NT2/D1 (cell line): ENCODE results near the gene ASL.

Source experiments
- DNase-seq: peaks from one replicate; pipeline ENCODE4 v3.0.0-alpha.2; 2011; ENCODE audit warnings: low read depth, low spot score
- H3K27me3 ChIP-seq: 2 replicates; pipeline ENCODE4 v1.6.0; 2011; ENCODE audit warnings: mild to moderate bottlenecking; ENCODE audit not compliant: insufficient read length, insufficient read depth
- H3K36me3 ChIP-seq: 2 replicates; pipeline ENCODE4 v1.6.1; 2011; ENCODE audit warnings: mild to moderate bottlenecking, low read length, mixed read lengths; ENCODE audit not compliant: insufficient read depth, insufficient read length
- H3K4me1 ChIP-seq: 2 replicates; pipeline ENCODE4 v1.5.1; 2011; ENCODE audit not compliant: insufficient read depth, insufficient read length
- H3K4me3 ChIP-seq: 2 replicates; pipeline ENCODE4 v1.5.1; 2011; ENCODE audit warnings: low read depth; ENCODE audit not compliant: insufficient read length
- H3K9ac ChIP-seq: 2 replicates; pipeline ENCODE4 v1.6.0; 2011; ENCODE audit warnings: low read depth; ENCODE audit not compliant: insufficient read length
- H3K9me3 ChIP-seq: 2 replicates; pipeline ENCODE4 v1.5.1; 2011; ENCODE audit warnings: mild to moderate bottlenecking, low read length; ENCODE audit not compliant: insufficient read depth
- SUZ12 ChIP-seq: IDR thresholded peaks from 2 replicates; pipeline ENCODE4 v1.6.1; 2011; ENCODE audit not compliant: insufficient read length, insufficient read depth; ENCODE audit errors: extremely low read depth
- YY1 ChIP-seq: IDR thresholded peaks from 2 replicates; pipeline ENCODE4 v1.6.1; 2011; ENCODE audit not compliant: insufficient read length, insufficient read depth
- ZNF274 ChIP-seq: IDR thresholded peaks from 2 replicates; pipeline ENCODE4 v1.6.1; 2011; ENCODE audit warnings: mild to moderate bottlenecking, low read depth, low read length

ASL gene

DNA sequence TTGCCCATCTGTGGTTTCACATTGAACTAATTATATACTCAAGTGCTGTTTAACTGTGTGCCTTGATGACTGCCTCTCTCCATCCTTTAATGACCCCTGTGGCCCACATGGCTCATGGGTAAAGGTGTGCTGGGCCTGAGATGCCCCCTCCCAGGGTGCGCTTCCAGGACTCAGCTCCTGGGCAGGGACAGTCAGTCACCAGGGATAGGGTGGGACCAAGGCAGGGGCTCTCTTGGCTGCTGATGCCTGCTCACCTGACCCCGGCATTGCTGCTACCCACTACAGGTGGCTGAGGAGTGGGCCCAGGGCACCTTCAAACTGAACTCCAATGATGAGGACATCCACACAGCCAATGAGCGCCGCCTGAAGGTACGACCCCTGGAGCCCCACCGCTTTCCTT lies 6.5 kb downstream of the ASL start:
- no peak for DNase-seq
- H3K36me3 ChIP-seq = peaks cover 56% of the 10 kb centered on the region

DNA sequence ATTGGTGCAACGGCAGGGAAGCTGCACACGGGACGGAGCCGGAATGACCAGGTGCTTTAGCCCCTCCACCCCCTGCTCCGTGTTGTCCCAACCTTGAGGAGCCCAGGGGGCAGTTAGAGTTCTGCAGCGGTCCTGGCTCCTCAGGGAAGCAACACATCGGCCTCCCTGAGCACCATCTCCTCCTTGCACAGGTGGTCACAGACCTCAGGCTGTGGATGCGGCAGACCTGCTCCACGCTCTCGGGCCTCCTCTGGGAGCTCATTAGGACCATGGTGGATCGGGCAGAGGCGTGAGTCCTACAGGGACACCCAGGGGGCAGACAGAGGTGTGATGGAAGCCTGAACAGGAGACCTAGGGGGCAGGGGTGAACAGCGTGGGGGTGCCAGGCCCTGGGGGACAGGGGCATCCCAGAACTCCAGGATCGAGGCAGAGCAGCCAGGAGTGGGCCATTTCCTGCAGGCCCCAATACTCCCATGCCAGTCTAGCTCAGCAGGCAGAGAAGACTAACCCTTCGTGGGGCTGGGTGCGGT lies 7.3 kb downstream of the ASL start:
- H3K27me3 ChIP-seq = no peaks in the 10 kb centered on the region
- H3K4me3 ChIP-seq = no peak overlapping the region
- no peak for DNase-seq
- H3K36me3 ChIP-seq = peaks cover 64% of the 10 kb centered on the region
- no peak overlapping the region for H3K9ac ChIP-seq
- TF ChIP-seq ZNF274 (no peak), SUZ12 (no peak), YY1 (no peak)
- H3K9me3 ChIP-seq = no peaks in the 10 kb centered on the region
- peaks cover 5% of the 10 kb centered on the region for H3K4me1 ChIP-seq

More for the DNA sequence above, 6.5 kb downstream of the ASL start:
- TF ChIP-seq ZNF274 (no peak), SUZ12 (no peak), YY1 (no peak)
- no peaks in the 10 kb centered on the region for H3K9me3 ChIP-seq
- H3K4me1 ChIP-seq = peaks cover 2% of the 10 kb centered on the region
- no peak overlapping the region for H3K4me3 ChIP-seq
- no peak overlapping the region for H3K9ac ChIP-seq
- H3K27me3 ChIP-seq = no peaks in the 10 kb centered on the region

DNA sequence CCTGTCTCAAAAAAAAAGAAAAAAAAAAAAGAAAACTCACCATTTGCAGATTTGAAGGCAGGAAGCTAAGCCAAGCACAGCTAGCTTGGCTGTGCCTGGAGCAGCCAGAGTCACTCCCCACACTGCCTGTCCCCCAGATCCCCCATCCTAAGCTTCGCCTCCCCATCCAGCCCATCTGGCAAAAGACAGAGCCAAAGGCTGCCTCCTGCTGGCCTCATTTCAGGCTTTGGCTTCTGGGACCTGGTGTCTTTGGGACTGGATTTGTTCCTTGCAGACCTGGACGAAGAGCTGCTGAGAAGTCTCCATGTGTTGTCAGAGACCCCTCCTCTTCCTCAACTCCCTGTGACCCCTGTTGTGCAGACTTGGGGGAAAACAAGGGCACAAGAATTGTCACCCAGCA lies 8.1 kb downstream of the ASL start:
- Histone ChIP-seq H3K4me1 (peaks cover 5% of the 10 kb centered on the region), H3K4me3 (no peak overlapping the region), H3K9me3 (no peaks in the 10 kb centered on the region), H3K36me3 (peaks cover 59% of the 10 kb centered on the region), H3K27me3 (no peaks in the 10 kb centered on the region), H3K9ac (no peak overlapping the region)
- DNase-seq = no peak
- TF ChIP-seq SUZ12 (no peak), ZNF274 (no peak), YY1 (no peak)

DNA sequence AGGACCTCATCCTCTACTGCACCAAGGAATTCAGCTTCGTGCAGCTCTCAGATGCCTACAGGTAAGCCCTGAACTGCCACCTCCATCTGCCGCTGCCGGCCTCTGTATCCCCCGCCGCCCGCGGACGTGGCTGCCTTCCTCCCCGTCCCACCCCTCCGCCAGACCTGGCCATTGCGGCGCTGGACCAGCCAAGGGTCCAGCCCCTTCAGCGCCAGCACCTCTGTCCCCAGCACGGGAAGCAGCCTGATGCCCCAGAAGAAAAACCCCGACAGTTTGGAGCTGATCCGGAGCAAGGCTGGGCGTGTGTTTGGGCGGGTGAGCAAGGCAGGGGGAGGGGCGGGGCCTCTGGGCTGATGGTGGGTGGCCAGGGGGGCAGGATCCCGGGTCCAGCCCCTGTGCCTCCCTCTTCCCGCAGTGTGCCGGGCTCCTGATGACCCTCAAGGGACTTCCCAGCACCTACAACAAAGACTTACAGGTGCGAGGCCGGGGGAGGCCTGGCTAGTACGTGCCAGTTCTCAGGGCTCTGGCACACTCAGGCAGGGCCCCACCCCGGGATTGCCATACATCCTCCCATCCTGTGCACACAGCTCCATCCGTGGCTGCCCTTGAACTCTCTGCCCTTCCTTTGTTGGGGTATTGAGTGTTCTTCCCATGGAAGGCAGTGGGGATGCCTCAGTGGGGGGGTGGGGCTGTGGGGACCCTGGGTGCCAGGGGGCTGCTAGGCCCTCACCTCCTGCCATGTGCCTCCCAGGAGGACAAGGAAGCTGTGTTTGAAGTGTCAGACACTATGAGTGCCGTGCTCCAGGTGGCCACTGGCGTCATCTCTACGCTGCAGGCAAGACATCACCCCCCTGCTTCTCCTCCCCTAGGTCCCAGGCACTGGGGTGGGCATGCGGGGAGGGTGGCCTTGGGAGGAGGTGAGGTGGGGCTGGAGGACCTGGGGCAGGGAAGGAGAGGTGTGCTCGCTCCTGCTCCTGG lies 13.5 kb downstream of the ASL start:
- H3K4me1 ChIP-seq = peaks cover 6% of the 10 kb centered on the region
- no peaks in the 10 kb centered on the region for H3K27me3 ChIP-seq
- H3K9ac ChIP-seq = no peak overlapping the region
- DNase-seq = no peak
- H3K36me3 ChIP-seq = peaks cover 44% of the 10 kb centered on the region
- H3K4me3 ChIP-seq = no peak overlapping the region
- H3K9me3 ChIP-seq = no peaks in the 10 kb centered on the region
- TF ChIP-seq ZNF274 (no peak), YY1 (no peak)

DNA sequence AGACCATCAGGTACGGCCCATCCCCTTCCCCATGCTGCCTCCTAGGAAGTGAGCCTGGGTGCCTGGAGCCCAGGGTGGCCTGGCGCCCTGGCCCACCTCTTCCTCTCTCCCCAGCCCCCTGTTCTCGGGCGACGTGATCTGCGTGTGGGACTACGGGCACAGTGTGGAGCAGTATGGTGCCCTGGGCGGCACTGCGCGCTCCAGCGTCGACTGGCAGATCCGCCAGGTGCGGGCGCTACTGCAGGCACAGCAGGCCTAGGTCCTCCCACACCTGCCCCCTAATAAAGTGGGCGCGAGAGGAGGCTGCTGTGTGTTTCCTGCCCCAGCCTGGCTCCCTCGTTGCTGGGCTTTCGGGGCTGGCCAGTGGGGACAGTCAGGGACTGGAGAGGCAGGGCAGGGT lies 17.0 kb downstream of the ASL start:
- H3K9ac ChIP-seq = no peak overlapping the region

DNA sequence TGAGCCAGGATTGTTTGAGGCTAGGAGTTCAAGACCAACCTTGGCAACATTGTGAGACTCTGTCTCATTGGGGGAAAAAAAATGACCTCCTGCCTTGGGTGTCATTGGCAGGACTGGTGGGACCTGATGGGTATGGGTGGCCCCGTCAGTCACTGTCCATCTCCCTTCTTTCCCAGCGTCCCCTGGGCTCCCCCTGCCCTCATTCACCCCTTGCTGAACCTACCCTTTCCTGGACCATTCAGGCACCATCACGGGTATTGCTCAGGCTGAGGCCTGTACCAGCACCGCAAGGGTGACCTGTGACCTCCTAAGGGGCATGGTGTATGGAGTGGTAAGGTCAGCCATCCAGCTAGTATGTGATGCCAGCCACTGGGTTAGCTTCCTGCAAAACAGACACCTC lies 19.4 kb downstream of the ASL start:
- H3K4me1 ChIP-seq = no peaks in the 10 kb centered on the region
- TF ChIP-seq YY1 = no peak
- TF ChIP-seq SUZ12 = no peak
- no peak for TF ChIP-seq ZNF274
- no peak overlapping the region for H3K4me3 ChIP-seq
- H3K9ac ChIP-seq = no peak overlapping the region
- peaks cover 11% of the 10 kb centered on the region for H3K36me3 ChIP-seq
- H3K9me3 ChIP-seq = no peaks in the 10 kb centered on the region
- no peak for DNase-seq
- no peaks in the 10 kb centered on the region for H3K27me3 ChIP-seq

More for the DNA sequence above, 17.0 kb downstream of the ASL start:
- DNase-seq = no peak
- H3K4me3 ChIP-seq = no peak overlapping the region
- H3K27me3 ChIP-seq = no peaks in the 10 kb centered on the region
- peaks cover 23% of the 10 kb centered on the region for H3K36me3 ChIP-seq
- TF ChIP-seq YY1 = no peak
- TF ChIP-seq SUZ12 = no peak
- no peak for TF ChIP-seq ZNF274
- H3K4me1 ChIP-seq = peaks cover 4% of the 10 kb centered on the region
- H3K9me3 ChIP-seq = no peaks in the 10 kb centered on the region

DNA sequence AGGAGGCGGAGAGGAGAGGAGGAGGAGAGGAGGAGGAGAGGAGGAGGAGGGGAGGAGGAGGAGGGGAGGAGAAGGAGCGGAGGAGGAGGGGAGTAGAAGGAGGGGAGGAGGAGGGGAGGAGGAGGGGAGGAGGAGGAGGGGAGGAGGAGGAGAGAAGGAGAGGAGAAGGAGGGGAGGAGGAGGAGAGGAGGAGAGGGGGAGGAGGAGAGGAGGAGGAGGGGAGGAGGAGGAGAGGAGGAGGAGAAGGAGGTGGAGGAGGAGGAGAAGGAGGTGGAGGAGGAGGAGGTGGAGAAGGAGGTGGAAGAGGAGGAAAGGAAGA lies 23.6 kb downstream of the ASL start:
- no peak for DNase-seq
- TF ChIP-seq ZNF274 = no peak
- no peak for TF ChIP-seq YY1
- TF ChIP-seq SUZ12 = no peak
- no peak overlapping the region for H3K4me3 ChIP-seq
- no peaks in the 10 kb centered on the region for H3K27me3 ChIP-seq
- no peaks in the 10 kb centered on the region for H3K9me3 ChIP-seq
- no peaks in the 10 kb centered on the region for H3K4me1 ChIP-seq
- H3K36me3 ChIP-seq = no peaks in the 10 kb centered on the region
- no peak overlapping the region for H3K9ac ChIP-seq
